Measurements from ENCODE around the gene SAA4. TPM values are rescaled to one million over a fixed set of nuclear protein-coding genes. Genes with fewer than 3 reads are reported as not detected.
A peak's percentile ranks its signal among the peaks of the same experiment; 100 is the strongest.

SAA4 gene
- total and polyA plus RNA-seq, 9 of the 15 experiments (the other 6 are each of a cell fraction or from before 2014, with no cell fraction given) = not detected

GRCh38 chr11:18277565-18278271 is 41.1 kb upstream of the SAA4 start (continued):
- TF ChIP-seq E2F8 (IDR thresholded peaks at IDR 0.05; ENCODE audit: low read depth, partially characterized antibody) (no peak), TAF7 (tag; IDR thresholded peaks at IDR 0.05) (no peak), RBM25 (IDR thresholded peaks at IDR 0.05; ENCODE audit: low read depth, low read length, severe bottlenecking) (peak; percentile 19)

- POLR2A ChIA-PET = no interaction called here
- Histone ChIP-seq H3K4me1 (replicated peaks in 1 of 2; ENCODE audit: control insufficient read depth in 2 of 2, insufficient read depth in 2 of 2, low read length in 2 of 2) (no peaks in the 10 kb centered on the region; a peak in 1 of 5 replicates), H2AFZ (ENCODE audit: low read depth, low read length) (no peak overlapping the region), H3K9me1 (ENCODE audit: control insufficient read depth, insufficient read depth, low read length) (no peaks in the 10 kb centered on the region), H3K27me3 (ENCODE audit: control insufficient read depth in 2 of 2, insufficient read depth in 2 of 2, low read length in 2 of 2) (peaks cover 9 to 19% of the 10 kb centered on the region in 2 experiments; a peak in 3 of 5 replicates), H3K36me3 (ENCODE audit: control insufficient read depth, insufficient read depth, low read length) (no peaks in the 10 kb centered on the region), H3K9ac (ENCODE audit: insufficient read depth in 1 of 2, low read depth in 2 of 2, low read length in 2 of 2) (no peak overlapping the region), H4K20me1 (replicated peaks; ENCODE audit: control insufficient read depth, insufficient read depth, low read length) (no peaks in the 10 kb centered on the region), H3K4me2 (ENCODE audit: insufficient read depth, low read length) (no peak overlapping the region), H3K79me2 (ENCODE audit: control insufficient read depth, insufficient read depth, low read length) (no peaks in the 10 kb centered on the region), H3K27ac (ENCODE audit: extremely low read depth, low read depth, low read length) (no peak overlapping the region), H3K9me3 (replicated peaks; ENCODE audit: control insufficient read depth, insufficient read depth, low read depth, low read length) (no peaks in the 10 kb centered on the region), H3K4me3 (no peak overlapping the region)
- WGBS (ENCODE audit: insufficient coverage, low coverage, missing lambda C conversion rate) = 2% methylated on average over 4 of the region's 4 CpGs
- ATAC-seq = no peak
- CTCF ChIA-PET (ENCODE audit: low intra/inter-chr PET ratio) = no interaction called here
- DNase-seq (ENCODE audit: extremely low read depth in 1 of 4, low spot score in 3 of 4) = no peak
- FAIRE-seq = no peak
- in situ Hi-C loops (cut with MboI) = no loop called here
- BruUV-seq (replicated peaks) = no TSS peak
- intact Hi-C loops (cut with micrococcal nuclease) = no loop called here
- TF ChIP-seq TRIM28 (IDR thresholded peaks at IDR 0.05) = no peak
- no peak for TF ChIP-seq ZEB2 (IDR thresholded peaks at IDR 0.05)
- TF ChIP-seq NEUROD1 (IDR thresholded peaks at IDR 0.05; ENCODE audit: borderline replicate concordance, low read depth, low read length, partially characterized antibody) = no peak
- TF ChIP-seq FOXA1 (IDR thresholded peaks at IDR 0.05; ENCODE audit: borderline replicate concordance) = no peak
- no peak for TF ChIP-seq ZNF263 (CRISPR knock-in tag; IDR thresholded peaks at IDR 0.05; ENCODE audit: borderline replicate concordance)
- TF ChIP-seq ZNF217 (CRISPR knock-in tag; IDR thresholded peaks at IDR 0.05) = no peak
- TF ChIP-seq MLX (CRISPR knock-in tag; conservative IDR thresholded peaks at IDR 0.05) = no peak
- TF ChIP-seq BRD4 (IDR thresholded peaks at IDR 0.05) = no peak
- no peak for TF ChIP-seq MAFG (tag; conservative IDR thresholded peaks at IDR 0.05)
- TF ChIP-seq ZNF584 (CRISPR knock-in tag; IDR thresholded peaks at IDR 0.05; ENCODE audit: low read depth) = no peak
- TF ChIP-seq FOXO4 (CRISPR knock-in tag; IDR thresholded peaks at IDR 0.05) = no peak
- TF ChIP-seq CREM (IDR thresholded peaks at IDR 0.05; ENCODE audit: low read depth) = no peak
- TF ChIP-seq MCM2 (IDR thresholded peaks at IDR 0.05; ENCODE audit: low read depth) = no peak
These were observed 34.6 kb upstream of the SAA4 start for GRCh38 chr11:18271206-18271605.

All from K562 (cell line).